ENCODE data around the gene HLA-DMA.

DNA sequence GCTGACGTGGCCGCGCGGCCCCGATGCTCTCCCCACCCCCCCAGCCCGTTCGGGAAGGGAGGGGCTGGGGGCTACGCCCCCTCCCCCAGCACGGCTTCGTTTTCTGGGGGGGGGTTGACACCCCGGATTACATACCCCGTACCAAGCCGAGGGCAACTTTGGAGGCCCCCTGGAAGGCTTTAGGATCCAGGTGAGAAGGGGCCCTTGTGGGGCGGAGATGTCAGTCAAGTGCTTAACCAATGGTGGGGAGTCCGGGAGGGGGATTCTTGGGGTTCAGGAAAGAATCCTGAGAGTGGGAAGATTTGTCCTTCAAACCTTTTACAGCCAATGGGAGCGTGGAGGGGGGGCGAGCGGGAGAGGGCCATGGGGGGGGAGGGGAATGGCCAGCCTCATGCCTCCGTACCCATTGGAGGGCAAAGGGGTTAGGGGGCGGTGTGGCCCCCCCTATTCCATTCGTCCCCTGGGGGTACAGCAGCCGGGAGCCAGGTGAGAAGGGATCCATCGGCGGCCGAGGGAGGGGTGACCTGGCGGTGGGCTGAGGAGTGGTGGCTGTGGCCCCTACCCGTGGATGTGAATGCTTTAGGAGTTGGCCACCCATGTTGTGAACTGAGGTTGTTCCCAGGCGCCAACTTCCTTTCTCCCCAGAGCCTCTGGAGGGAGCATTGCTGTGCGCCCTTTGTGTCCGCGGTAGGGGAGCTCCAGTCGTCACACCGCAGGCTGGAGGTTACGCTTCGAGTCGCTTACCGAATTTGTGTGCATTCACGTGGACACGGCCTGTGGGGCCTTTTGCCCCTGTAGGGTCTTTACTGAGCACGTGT, 16.2 kb upstream of the HLA-DMA start:
- no peak for TF ChIP-seq CEBPB (IDR thresholded peaks at IDR 0.05)
- TF ChIP-seq RAD21 (IDR thresholded peaks at IDR 0.05; ENCODE audit: low read depth), result no peak
- TF ChIP-seq ZBTB7A (IDR thresholded peaks at IDR 0.05; ENCODE audit: low read depth), result 0 out of 2 replicates have a peak, but pooled peaks have one; percentile 64
- no peak for TF ChIP-seq TCF12 (IDR thresholded peaks at IDR 0.05; ENCODE audit: low read depth)
- TF ChIP-seq USF1 (IDR thresholded peaks at IDR 0.05), result no peak
- TF ChIP-seq CREB1 (IDR thresholded peaks at IDR 0.05; ENCODE audit: low read depth), result no peak
- TF ChIP-seq EP300 (IDR thresholded peaks at IDR 0.05; ENCODE audit: borderline replicate concordance), result no peak
- TF ChIP-seq, protein P1, sequence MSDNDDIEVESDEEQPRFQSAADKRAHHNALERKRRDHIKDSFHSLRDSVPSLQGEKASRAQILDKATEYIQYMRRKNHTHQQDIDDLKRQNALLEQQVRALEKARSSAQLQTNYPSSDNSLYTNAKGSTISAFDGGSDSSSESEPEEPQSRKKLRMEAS (IDR thresholded peaks at IDR 0.05), result peak; percentile 56
- no peak for TF ChIP-seq NFIC (IDR thresholded peaks at IDR 0.05)
- no peak for TF ChIP-seq FOXM1 (IDR thresholded peaks at IDR 0.05; ENCODE audit: borderline replicate concordance, low read depth)

Measured in Ishikawa (cell line).